Measurements from ENCODE around the gene PWP2. TPM values are rescaled to one million over a fixed set of nuclear protein-coding genes. Genes with fewer than 3 reads are reported as not detected.
A peak's percentile ranks its signal among the peaks of the same experiment; 100 is the strongest.
"Not testable (repeated sequence)": the region's sequence is repeated elsewhere in the genome, so short reads cannot be mapped to it uniquely, and the experiment has no call there.

PWP2 gene
- total RNA-seq (10 to 100 TPM in 4 of 5 donors, 1 to 10 TPM in 1; 8.9 to 39.3 (median 12.3) TPM), total RNA-seq (0.74 to 74.6 (median 3.6) reads per million in 29 experiments)
- 19.4 TPM for total RNA-seq (2013)

DNA sequence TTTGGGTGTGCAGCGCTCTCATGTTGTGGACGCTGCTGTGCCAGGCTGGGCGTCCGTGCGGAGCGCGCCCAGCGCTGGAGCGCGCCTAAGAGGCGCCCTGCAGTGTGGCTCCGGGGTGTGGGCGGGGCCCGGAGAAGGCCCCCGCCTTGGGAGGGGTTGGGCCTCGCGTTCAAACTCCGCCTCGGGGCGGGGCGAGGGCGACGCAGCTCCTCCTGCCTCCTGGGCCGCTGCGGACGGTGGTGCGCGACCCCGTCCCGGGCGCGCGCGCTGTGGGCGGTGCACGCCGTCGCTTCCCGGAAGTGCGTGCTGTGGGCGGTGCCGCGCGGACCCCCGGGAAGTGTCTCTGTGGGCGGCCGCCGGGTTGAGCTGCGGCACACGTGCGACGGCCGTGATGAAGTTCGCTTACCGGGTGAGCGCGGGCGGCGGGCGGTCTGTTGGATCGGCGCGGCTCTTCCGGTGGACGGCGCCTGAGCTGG, at the start of gene PWP2:
Gene PWP2, plus strand, starts transcription at position 374 of the 476 bp plus-strand sequence. Its CDS starts 18 bp downstream, at position 392.
- H3K4me3 ChIP-seq (ENCODE audit: control insufficient read depth in 1 of 2, extremely low read depth in 1 of 2, low read length in 1 of 2); POLR2A ChIA-PET; H3K27me3 ChIP-seq (replicated peaks in 1 of 2; ENCODE audit: control insufficient read depth in 2 of 2, extremely low read depth in 1 of 2, insufficient read depth in 2 of 2, low read length in 1 of 2); H3K4me1 ChIP-seq (ENCODE audit: control insufficient read depth in 1 of 2, extremely low read depth in 1 of 2, insufficient read depth in 2 of 2, low read length in 2 of 2); H3K27ac Mint-ChIP-seq; CTCF ChIA-PET; H3K4me1 Mint-ChIP-seq; H3K9me3 ChIP-seq; H3K9me3 Mint-ChIP-seq; H3K27me3 Mint-ChIP-seq; H3K36me3 Mint-ChIP-seq; H3K27ac ChIP-seq (ENCODE audit: low read length); H3K36me3 ChIP-seq (ENCODE audit: control insufficient read depth in 2 of 2, extremely low read depth in 1 of 2, insufficient read depth in 1 of 2, low read length in 1 of 2): not testable (repeated sequence)
- peak; percentile 90 to 96 (median 92) for ATAC-seq (replicated peaks in 1 of 4)
- no CpG with 5 or more reads among the region's 66 CpGs for WGBS (ENCODE audit: insufficient coverage)
- peak within 1 kb of the TSS in 1 of 3 donors; percentile 56 for H3K4me3 Mint-ChIP-seq
- peak in 23 of 35 experiments; percentile 18 to 75 (median 46) for DNase-seq

DNA sequence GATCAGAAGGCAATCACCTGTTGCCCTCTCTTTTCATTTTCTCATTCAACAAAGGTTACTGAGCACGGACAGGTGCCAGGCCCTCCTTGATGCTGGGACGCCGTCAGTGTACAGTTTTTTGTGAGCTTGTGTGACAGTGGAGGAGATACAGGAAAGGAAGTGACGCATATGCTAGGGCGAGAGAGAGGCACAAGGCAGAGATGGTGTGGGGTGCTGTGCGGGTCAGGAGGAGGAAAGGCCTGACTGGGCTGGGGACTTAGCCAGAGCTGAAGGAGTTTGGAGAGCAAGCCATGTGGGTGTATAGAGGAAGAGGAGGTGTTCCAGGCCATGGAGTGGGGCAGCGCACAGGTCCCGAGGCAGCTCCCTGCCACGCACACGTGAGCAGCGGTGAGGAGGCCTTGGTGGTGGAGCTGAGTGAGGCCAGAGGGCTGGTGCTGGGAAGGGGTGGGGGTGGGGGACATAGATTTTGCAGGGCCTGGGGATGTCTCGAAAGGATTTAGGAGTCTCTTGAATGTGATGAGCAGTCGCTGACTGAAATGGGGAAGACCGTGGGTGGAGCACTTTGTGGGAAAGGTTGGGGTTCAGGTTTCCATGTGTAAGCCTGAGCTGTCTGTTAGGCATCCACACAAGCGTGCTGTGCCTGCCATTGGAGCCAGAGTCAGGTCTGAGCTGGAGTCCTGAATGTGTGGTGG, 49.1 kb upstream of the PWP2 start:
- Mint-ChIP-seq H3K36me3 (peaks cover 51% of the 10 kb centered on the region), H3K9me3 (no peaks in the 10 kb centered on the region), H3K27ac (peak overlapping the region; percentile 84 to 89), H3K4me1 (peaks cover 7 to 32% (median 17%) of the 10 kb centered on the region in 3 donors), H3K4me3 (peak overlapping the region in 2 of 3 donors; percentile 65 to 67), H3K27me3 (no peaks in the 10 kb centered on the region)
- Histone ChIP-seq H3K4me3 (ENCODE audit: control insufficient read depth in 1 of 2, extremely low read depth in 1 of 2, low read length in 1 of 2) (no peak overlapping the region), H3K4me1 (ENCODE audit: control insufficient read depth in 1 of 2, extremely low read depth in 1 of 2, insufficient read depth in 2 of 2, low read length in 2 of 2) (peaks cover 0 to 15% of the 10 kb centered on the region in 2 experiments), H3K27ac (ENCODE audit: low read length) (peak overlapping the region; percentile 51), H3K36me3 (ENCODE audit: control insufficient read depth in 2 of 2, extremely low read depth in 1 of 2, insufficient read depth in 1 of 2, low read length in 1 of 2) (peaks cover 18 to 70% of the 10 kb centered on the region in 2 donors), H3K27me3 (replicated peaks in 1 of 2; ENCODE audit: control insufficient read depth in 2 of 2, extremely low read depth in 1 of 2, insufficient read depth in 2 of 2, low read length in 1 of 2) (no peaks in the 10 kb centered on the region), H3K9me3 (no peaks in the 10 kb centered on the region)
- ChIA-PET CTCF (interaction anchor here in 1 of 2 donors (0.6 kb wide), 1 partner anchor 20 kb away, joined by 4 read pairs; no protein-coding TSS in a partner anchor), POLR2A (interaction anchor here in 1 of 2 donors (0.6 to 0.8 kb wide), 3 partner anchors 39 to 443 kb away, joined by 3 to 4 read pairs (median 4); no protein-coding TSS in a partner anchor)
- 71% methylated on average over 15 of the region's 15 CpGs for WGBS (ENCODE audit: insufficient coverage)
- DNase-seq: peak in 9 of 35 experiments; percentile 10 to 57 (median 18)
- ATAC-seq (replicated peaks in 1 of 4): peak; percentile 37 to 76 (median 54)

- Histone ChIP-seq H3K4me1 (ENCODE audit: control insufficient read depth in 1 of 2, extremely low read depth in 1 of 2, insufficient read depth in 2 of 2, low read length in 2 of 2) (peaks cover 0 to 20% of the 10 kb centered on the region in 2 experiments), H3K36me3 (ENCODE audit: control insufficient read depth in 2 of 2, extremely low read depth in 1 of 2, insufficient read depth in 1 of 2, low read length in 1 of 2) (peaks cover 18 to 72% of the 10 kb centered on the region in 2 donors), H3K4me3 (ENCODE audit: control insufficient read depth in 1 of 2, extremely low read depth in 1 of 2, low read length in 1 of 2) (no peak overlapping the region), H3K9me3 (no peaks in the 10 kb centered on the region), H3K27ac (ENCODE audit: low read length) (peak overlapping the region; percentile 13), H3K27me3 (replicated peaks in 1 of 2; ENCODE audit: control insufficient read depth in 2 of 2, extremely low read depth in 1 of 2, insufficient read depth in 2 of 2, low read length in 1 of 2) (no peaks in the 10 kb centered on the region)
- Mint-ChIP-seq H3K27ac (peak overlapping the region; percentile 7 to 89), H3K27me3 (no peaks in the 10 kb centered on the region), H3K36me3 (peaks cover 50% of the 10 kb centered on the region), H3K4me1 (peaks cover 10 to 35% (median 17%) of the 10 kb centered on the region in 3 donors), H3K4me3 (peak overlapping the region in 1 of 3 donors; percentile 44), H3K9me3 (no peaks in the 10 kb centered on the region)
- no peak for DNase-seq
- ATAC-seq (replicated peaks in 1 of 4): no peak
- POLR2A ChIA-PET: no interaction called here
- WGBS (ENCODE audit: insufficient coverage): 93% methylated on average over 11 of the region's 12 CpGs
- CTCF ChIA-PET: interaction anchor here in 1 of 2 donors (0.6 kb wide), 1 partner anchor 19 kb away, joined by 4 read pairs; no protein-coding TSS in a partner anchor
These were observed 48.6 kb upstream of the PWP2 start for GRCh38 chr21:44058652-44058964.

DNA sequence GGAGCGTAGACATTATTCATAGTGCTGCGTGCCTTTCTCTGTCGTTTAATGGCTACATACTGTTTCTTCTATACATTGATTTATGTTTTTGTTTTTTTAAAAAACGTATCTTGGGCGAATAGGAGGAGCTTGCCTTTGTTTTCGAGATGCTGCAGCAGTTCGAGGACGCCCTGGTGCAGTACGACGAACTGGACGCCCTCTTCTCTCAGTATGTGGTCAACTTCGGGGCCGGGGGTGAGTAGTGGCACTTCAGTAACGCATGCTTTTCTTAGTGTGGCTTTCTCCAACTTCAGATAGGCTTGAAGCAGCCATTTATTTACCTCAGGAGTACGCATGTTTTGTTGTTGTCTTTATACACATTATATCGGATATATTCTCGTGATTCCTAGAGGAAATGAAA, 48.2 kb upstream of the PWP2 start:
- H3K4me3 ChIP-seq (ENCODE audit: control insufficient read depth in 1 of 2, extremely low read depth in 1 of 2, low read length in 1 of 2): no peak overlapping the region
- DNase-seq (no peak), ATAC-seq (replicated peaks in 1 of 4) (no peak)
- H3K4me1 ChIP-seq (ENCODE audit: control insufficient read depth in 1 of 2, extremely low read depth in 1 of 2, insufficient read depth in 2 of 2, low read length in 2 of 2): peaks cover 0 to 21% of the 10 kb centered on the region in 2 experiments
- no peaks in the 10 kb centered on the region for H3K27me3 ChIP-seq (replicated peaks in 1 of 2; ENCODE audit: control insufficient read depth in 2 of 2, extremely low read depth in 1 of 2, insufficient read depth in 2 of 2, low read length in 1 of 2)
- H3K27ac Mint-ChIP-seq: no peak overlapping the region
- POLR2A ChIA-PET: no interaction called here
- peaks cover 18 to 72% of the 10 kb centered on the region in 2 donors for H3K36me3 ChIP-seq (ENCODE audit: control insufficient read depth in 2 of 2, extremely low read depth in 1 of 2, insufficient read depth in 1 of 2, low read length in 1 of 2)
- H3K9me3 Mint-ChIP-seq: no peaks in the 10 kb centered on the region
- H3K4me3 Mint-ChIP-seq: peak overlapping the region in 1 of 3 donors; percentile 21
- peaks cover 14 to 35% (median 19%) of the 10 kb centered on the region in 3 donors for H3K4me1 Mint-ChIP-seq
- H3K27me3 Mint-ChIP-seq: no peaks in the 10 kb centered on the region
- H3K36me3 Mint-ChIP-seq: peaks cover 50% of the 10 kb centered on the region
- no peaks in the 10 kb centered on the region for H3K9me3 ChIP-seq
- CTCF ChIA-PET: interaction anchor here in 1 of 2 donors (0.6 kb wide), 2 partner anchors 19 to 208 kb away, joined by 3 to 4 read pairs; no protein-coding TSS in a partner anchor
- WGBS (ENCODE audit: insufficient coverage): 96% methylated on average over 10 of the region's 17 CpGs
- no peak overlapping the region for H3K27ac ChIP-seq (ENCODE audit: low read length)

- 89% methylated on average over 3 of the region's 4 CpGs for WGBS (ENCODE audit: insufficient coverage)
- no peaks in the 10 kb centered on the region for H3K27me3 Mint-ChIP-seq
- Histone ChIP-seq H3K4me3 (ENCODE audit: control insufficient read depth in 1 of 2, extremely low read depth in 1 of 2, low read length in 1 of 2) (no peak overlapping the region), H3K36me3 (ENCODE audit: control insufficient read depth in 2 of 2, extremely low read depth in 1 of 2, insufficient read depth in 1 of 2, low read length in 1 of 2) (peaks cover 17 to 77% of the 10 kb centered on the region in 2 donors), H3K9me3 (no peaks in the 10 kb centered on the region), H3K27ac (ENCODE audit: low read length) (no peak overlapping the region), H3K27me3 (replicated peaks in 1 of 2; ENCODE audit: control insufficient read depth in 2 of 2, extremely low read depth in 1 of 2, insufficient read depth in 2 of 2, low read length in 1 of 2) (no peaks in the 10 kb centered on the region), H3K4me1 (ENCODE audit: control insufficient read depth in 1 of 2, extremely low read depth in 1 of 2, insufficient read depth in 2 of 2, low read length in 2 of 2) (peaks cover 0 to 22% of the 10 kb centered on the region in 2 experiments)
- H3K36me3 Mint-ChIP-seq: peaks cover 51% of the 10 kb centered on the region
- H3K9me3 Mint-ChIP-seq: no peaks in the 10 kb centered on the region
- CTCF ChIA-PET: interaction anchor here in 1 of 2 donors (0.6 kb wide), 1 partner anchor 207 kb away, joined by 3 read pairs; no protein-coding TSS in a partner anchor
- POLR2A ChIA-PET: no interaction called here
- DNase-seq: no peak
- no peak overlapping the region for H3K4me3 Mint-ChIP-seq
- peak overlapping the region in 1 of 2 donors; percentile 11 for H3K27ac Mint-ChIP-seq
- H3K4me1 Mint-ChIP-seq: peaks cover 19 to 42% (median 23%) of the 10 kb centered on the region in 3 donors
- no peak for ATAC-seq (replicated peaks in 1 of 4)
These were observed 47.5 kb upstream of the PWP2 start for GRCh38 chr21:44059710-44060109.

DNA sequence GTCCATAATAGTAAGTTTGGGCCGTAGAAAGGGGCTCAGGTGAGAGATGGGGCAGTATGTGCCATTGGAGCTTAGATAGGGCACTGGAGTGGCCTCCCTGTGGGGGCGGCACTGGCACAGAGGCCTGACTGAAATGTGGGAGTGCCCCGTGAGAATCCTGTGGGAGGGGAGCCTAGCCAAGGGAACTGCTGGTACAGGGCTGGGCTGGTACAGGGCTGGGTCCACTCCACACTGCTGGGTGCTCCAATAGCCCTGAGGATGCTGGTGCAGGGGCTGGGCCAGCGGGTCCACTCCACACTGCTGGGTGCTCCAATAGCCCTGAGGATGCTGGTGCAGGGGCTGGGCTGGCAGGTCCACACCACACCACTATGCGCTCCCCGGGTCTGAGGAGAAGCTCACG, 44.8 kb upstream of the PWP2 start:
- DNase-seq (no peak), ATAC-seq (replicated peaks in 1 of 4) (no peak)
- no peaks in the 10 kb centered on the region for H3K27me3 ChIP-seq (replicated peaks in 1 of 2; ENCODE audit: control insufficient read depth in 2 of 2, extremely low read depth in 1 of 2, insufficient read depth in 2 of 2, low read length in 1 of 2)
- H3K4me1 Mint-ChIP-seq: peaks cover 43 to 62% (median 46%) of the 10 kb centered on the region in 3 donors
- no peak overlapping the region for H3K4me3 ChIP-seq (ENCODE audit: control insufficient read depth in 1 of 2, extremely low read depth in 1 of 2, low read length in 1 of 2)
- POLR2A ChIA-PET: no interaction called here
- H3K27ac Mint-ChIP-seq: peak overlapping the region in 1 of 2 donors; percentile 43
- no peaks in the 10 kb centered on the region for H3K27me3 Mint-ChIP-seq
- peaks cover 42% of the 10 kb centered on the region for H3K36me3 Mint-ChIP-seq
- H3K4me3 Mint-ChIP-seq: no peak overlapping the region
- WGBS (ENCODE audit: insufficient coverage): 87% methylated on average over 3 of the region's 7 CpGs
- peaks cover 8 to 44% of the 10 kb centered on the region in 2 experiments for H3K4me1 ChIP-seq (ENCODE audit: control insufficient read depth in 1 of 2, extremely low read depth in 1 of 2, insufficient read depth in 2 of 2, low read length in 2 of 2)
- no peaks in the 10 kb centered on the region for H3K9me3 Mint-ChIP-seq
- CTCF ChIA-PET: interaction anchor here (0.5 to 1.0 kb wide), 2 partner anchors 41 to 161 kb away, joined by 3 read pairs; no protein-coding TSS in a partner anchor
- H3K36me3 ChIP-seq (ENCODE audit: control insufficient read depth in 2 of 2, extremely low read depth in 1 of 2, insufficient read depth in 1 of 2, low read length in 1 of 2): peaks cover 8 to 68% of the 10 kb centered on the region in 2 donors
- H3K27ac ChIP-seq (ENCODE audit: low read length): no peak overlapping the region
- no peaks in the 10 kb centered on the region for H3K9me3 ChIP-seq
